Liver (tissue), 3 donors: Measurements from ENCODE around the gene PPP3CA.

Experiments
- ATF3 ChIP-seq: IDR thresholded peaks from 2 replicates; pipeline ENCODE4 v1.6.1; 2016; ENCODE audit warnings: antibody characterized with exemption
- FOXA2 ChIP-seq: IDR thresholded peaks from 2 replicates; pipeline ENCODE4 v1.6.1; 2016; ENCODE audit warnings: antibody characterized with exemption
- JUND ChIP-seq, 2 donors: IDR thresholded peaks; 2 replicates each; pipeline ENCODE4 v1.6.1; 2016; ENCODE audit warnings: antibody characterized with exemption in 2 of 2
- MAX ChIP-seq: IDR thresholded peaks from 2 replicates; pipeline ENCODE4 v1.6.1; 2016; ENCODE audit warnings: antibody characterized with exemption
- RAD21 ChIP-seq, 2 donors: IDR thresholded peaks; 2 replicates each; pipeline ENCODE4 v1.6.1; 2016; ENCODE audit warnings: antibody characterized with exemption in 2 of 2, mild to moderate bottlenecking in 2 of 2
- REST ChIP-seq: IDR thresholded peaks from 2 replicates; pipeline ENCODE4 v1.6.1; 2016; ENCODE audit warnings: antibody characterized with exemption, mild to moderate bottlenecking
- SP1 ChIP-seq: IDR thresholded peaks from 2 replicates; pipeline ENCODE4 v1.6.1; 2018; ENCODE audit warnings: antibody characterized with exemption, mild to moderate bottlenecking
- TAF1 ChIP-seq: conservative IDR thresholded peaks from 2 replicates; pipeline ENCODE4 v1.6.1; 2016; ENCODE audit warnings: antibody characterized with exemption, mild to moderate bottlenecking
- YY1 ChIP-seq: IDR thresholded peaks from 2 replicates; pipeline ENCODE4 v1.6.1; 2016; ENCODE audit warnings: antibody characterized with exemption, mild to moderate bottlenecking
- TF ChIP-seq, protein P1 (sequence below): fragments of 150-350 bp; IDR thresholded peaks from 2 replicates; pipeline ENCODE4 v1.5.1; 2017; ENCODE audit warnings: improper control_type of control experiment, low read depth, low read length; ENCODE audit not compliant: missing input control
- donor health status: healthy.
- donor health status: healthy.

DNA sequence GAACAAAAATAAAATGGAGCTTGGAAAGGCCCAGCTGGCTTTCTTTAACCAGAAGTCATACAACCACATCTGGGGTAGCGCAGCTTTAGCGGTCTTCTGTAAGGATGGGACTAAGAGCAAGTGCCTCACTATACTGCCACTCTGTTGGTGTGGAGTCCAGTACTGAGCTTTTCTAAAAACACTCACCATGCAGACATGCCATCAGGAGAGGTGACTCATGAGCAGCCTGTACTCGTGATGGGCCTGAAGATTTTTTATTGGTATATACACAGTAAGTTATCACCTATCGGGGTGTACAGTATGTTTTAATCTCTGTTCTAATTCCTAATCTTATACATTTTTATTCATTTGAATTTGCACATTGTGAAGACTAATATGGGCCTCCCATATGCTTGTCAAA lies 9.6 kb downstream of the PPP3CA start:
- TF ChIP-seq, protein P1, sequence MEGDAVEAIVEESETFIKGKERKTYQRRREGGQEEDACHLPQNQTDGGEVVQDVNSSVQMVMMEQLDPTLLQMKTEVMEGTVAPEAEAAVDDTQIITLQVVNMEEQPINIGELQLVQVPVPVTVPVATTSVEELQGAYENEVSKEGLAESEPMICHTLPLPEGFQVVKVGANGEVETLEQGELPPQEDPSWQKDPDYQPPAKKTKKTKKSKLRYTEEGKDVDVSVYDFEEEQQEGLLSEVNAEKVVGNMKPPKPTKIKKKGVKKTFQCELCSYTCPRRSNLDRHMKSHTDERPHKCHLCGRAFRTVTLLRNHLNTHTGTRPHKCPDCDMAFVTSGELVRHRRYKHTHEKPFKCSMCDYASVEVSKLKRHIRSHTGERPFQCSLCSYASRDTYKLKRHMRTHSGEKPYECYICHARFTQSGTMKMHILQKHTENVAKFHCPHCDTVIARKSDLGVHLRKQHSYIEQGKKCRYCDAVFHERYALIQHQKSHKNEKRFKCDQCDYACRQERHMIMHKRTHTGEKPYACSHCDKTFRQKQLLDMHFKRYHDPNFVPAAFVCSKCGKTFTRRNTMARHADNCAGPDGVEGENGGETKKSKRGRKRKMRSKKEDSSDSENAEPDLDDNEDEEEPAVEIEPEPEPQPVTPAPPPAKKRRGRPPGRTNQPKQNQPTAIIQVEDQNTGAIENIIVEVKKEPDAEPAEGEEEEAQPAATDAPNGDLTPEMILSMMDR = no peak
- TF ChIP-seq JUND (IDR thresholded peaks at IDR 0.05) (no peak), TAF1 (no peak), ATF3 (no peak), REST (no peak), FOXA2 (no peak), RAD21 (IDR thresholded peaks at IDR 0.05) (no peak), MAX (no peak), SP1 (no peak), YY1 (no peak)
